NB4 (cell line): ENCODE results near the gene NOS3.

Experiments used
- DNase-seq: peaks from one replicate; pipeline ENCODE4 v3.0.0; 2010; ENCODE audit warnings: low read depth
- H3K4me3 ChIP-seq: one replicate; pipeline ENCODE4 v1.5.1; 2011; ENCODE audit warnings: mild to moderate bottlenecking, low read depth, low read length, moderate library complexity
- CTCF ChIP-seq: IDR thresholded peaks from one replicate; pipeline ENCODE4 v1.5.1; 2012; ENCODE audit warnings: low read depth, low read length
- MAX ChIP-seq: IDR thresholded peaks from 2 replicates; pipeline ENCODE4 v1.6.1; 2011; ENCODE audit warnings: low read depth, low read length
- MYC ChIP-seq: IDR thresholded peaks from 2 replicates; pipeline ENCODE4 v1.6.1; 2011; ENCODE audit warnings: low read depth, low read length
- POLR2A ChIP-seq: IDR thresholded peaks from 2 replicates; pipeline ENCODE4 v1.6.1; 2011; ENCODE audit warnings: mild to moderate bottlenecking; ENCODE audit not compliant: insufficient read length; ENCODE audit errors: extremely low read depth

Gene NOS3

GRCh38 chr7:150976529-150977381, 14.1 kb upstream of the NOS3 start:
- no peak for DNase-seq
- H3K4me3 ChIP-seq: no peak overlapping the region
- TF ChIP-seq POLR2A (no peak), MAX (no peak), MYC (no peak), CTCF (no peak)

GRCh38 chr7:150977382-150978125, 13.3 kb upstream of the NOS3 start:
- DNase-seq: no peak
- TF ChIP-seq MYC (no peak), MAX (no peak), POLR2A (no peak), CTCF (no peak)
- no peak overlapping the region for H3K4me3 ChIP-seq

DNA sequence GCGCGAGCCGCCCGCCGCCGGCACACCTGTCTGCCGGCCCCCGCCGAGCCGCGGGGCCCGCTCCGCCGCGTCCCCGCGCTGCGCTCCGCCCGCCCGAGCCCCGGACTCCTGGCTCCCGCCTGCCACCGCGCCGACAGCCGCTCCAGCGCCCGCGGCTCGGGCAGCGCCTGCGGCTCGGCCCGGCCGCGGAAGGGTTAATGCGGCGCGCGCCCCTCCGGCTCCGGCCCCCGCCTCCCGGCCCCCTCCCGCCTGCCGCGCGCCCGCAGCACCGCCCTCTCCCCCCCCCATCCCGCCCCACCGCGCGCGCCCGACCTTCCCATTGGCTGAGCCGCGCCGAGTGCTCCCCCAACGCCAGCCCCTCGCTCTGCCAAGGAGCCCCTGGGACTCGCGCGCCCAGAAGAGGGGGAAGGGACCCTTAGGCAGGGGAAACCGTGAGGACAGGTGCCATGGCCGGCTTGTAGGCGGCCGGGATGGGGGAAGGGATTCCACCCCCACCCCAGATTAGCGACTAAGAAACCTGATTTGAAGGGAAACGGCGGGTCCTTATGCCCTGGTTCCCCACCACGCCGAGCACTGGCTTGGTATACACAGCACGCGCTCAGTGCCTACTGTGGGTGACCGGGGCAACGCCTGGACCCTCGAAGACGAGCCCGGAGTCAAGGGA, 12.6 kb upstream of the NOS3 start, which contains the start of gene KCNH2:
KCNH2 (minus strand) TSS at position 196 of the 664 bp plus-strand sequence. CDS start 408 bp downstream, outside the sequence.
- DNase-seq: peak; percentile 66
- peak within 1 kb of the TSS; percentile 16 for H3K4me3 ChIP-seq
- TF ChIP-seq CTCF (no peak), MAX (no peak), MYC (no peak), POLR2A (no peak)

DNA sequence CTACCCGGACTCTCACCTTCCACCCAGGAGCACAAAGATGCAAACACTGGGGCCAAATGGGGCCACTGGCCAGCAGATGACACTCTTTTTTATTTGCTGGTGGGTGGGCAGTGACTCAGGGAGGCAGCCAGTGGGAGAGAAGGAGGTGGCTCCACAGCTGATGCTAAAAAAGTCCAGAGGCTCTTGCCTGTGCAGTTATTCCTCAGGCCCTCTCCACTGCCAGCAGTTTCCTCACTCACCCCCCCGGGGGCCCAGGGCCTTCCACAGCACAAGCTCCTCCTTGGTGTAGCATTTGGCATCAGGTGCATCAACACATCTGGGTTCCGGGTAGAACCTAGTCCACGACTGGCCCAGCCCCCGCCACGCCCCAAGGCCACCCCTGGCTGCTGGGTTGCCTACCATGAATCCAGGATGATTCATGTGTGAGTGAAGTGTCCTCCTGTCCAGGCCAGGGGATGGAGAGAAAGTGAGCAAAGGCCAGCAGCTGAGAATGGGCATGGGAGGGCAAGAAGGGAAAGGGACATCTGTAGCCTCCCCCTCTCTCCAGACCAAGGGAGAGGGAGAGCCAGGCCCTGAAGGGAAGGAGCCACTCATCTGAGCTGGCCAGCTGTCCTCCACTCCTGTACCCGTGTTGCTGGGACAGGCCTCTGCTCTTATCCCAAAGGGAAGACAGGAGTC, 11.0 kb upstream of the NOS3 start:
- H3K4me3 ChIP-seq: no peak overlapping the region
- TF ChIP-seq CTCF: no peak
- TF ChIP-seq MAX: no peak
- TF ChIP-seq MYC: no peak
- no peak for TF ChIP-seq POLR2A
- no peak for DNase-seq

DNA sequence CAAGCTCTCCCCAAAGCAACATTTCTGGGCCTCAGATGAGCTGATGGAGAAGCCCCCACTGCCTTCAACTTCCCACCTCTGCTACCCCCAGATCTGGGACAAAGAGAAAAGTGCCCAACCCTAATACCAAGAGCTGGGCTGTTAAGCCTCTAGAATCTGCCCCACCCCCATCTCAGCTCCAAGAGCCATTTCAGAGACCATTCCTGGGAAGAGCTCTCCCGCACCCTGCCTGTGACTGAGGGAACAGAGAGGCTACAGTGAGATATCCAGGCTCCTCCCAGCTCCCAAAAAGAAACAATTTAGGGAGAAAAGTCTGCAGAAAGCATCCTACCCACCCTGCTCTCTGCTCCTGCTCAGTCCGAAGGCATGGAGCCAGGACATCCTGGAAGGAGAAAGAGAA, 10.2 kb upstream of the NOS3 start:
- DNase-seq: no peak
- TF ChIP-seq CTCF: no peak
- no peak for TF ChIP-seq MAX
- TF ChIP-seq POLR2A: no peak
- TF ChIP-seq MYC: no peak
- no peak overlapping the region for H3K4me3 ChIP-seq
